K562 (cell line): ENCODE measurements around the gene DOLPP1. TPM values are rescaled to one million over a fixed set of nuclear protein-coding genes. Genes with fewer than 3 reads are reported as not detected.

Experiments used
- ARID3A ChIP-seq: IDR thresholded peaks from 2 replicates; pipeline ENCODE4 v1.6.1; 2012; ENCODE audit warnings: low read depth, low read length, improper control_type of control experiment, borderline replicate concordance
- BCOR ChIP-seq: fragments of 450-650 bp; IDR thresholded peaks from 2 replicates; pipeline ENCODE4 v1.6.1; 2016
- BRF2 ChIP-seq: IDR thresholded peaks from 3 replicates; pipeline ENCODE4 v1.6.1; 2011; ENCODE audit warnings: borderline replicate concordance, mild to moderate bottlenecking; ENCODE audit not compliant: insufficient read length, insufficient read depth
- CCNT2 ChIP-seq: IDR thresholded peaks from 2 replicates; pipeline ENCODE4 v1.6.1; 2011; ENCODE audit warnings: borderline replicate concordance, low read depth, mild to moderate bottlenecking, moderate library complexity, mixed read lengths, low read length; ENCODE audit not compliant: insufficient read length; ENCODE audit errors: extremely low read depth
- EGR1 ChIP-seq: fragments of 450-650 bp; conservative IDR thresholded peaks from 2 replicates; pipeline ENCODE4 v1.6.1; 2017; ENCODE audit warnings: mild to moderate bottlenecking
- FUS ChIP-seq: fragments of 200-400 bp; formaldehyde crosslinking; optimal IDR thresholded peaks from 2 replicates; pipeline ENCODE3; 2017; ENCODE audit warnings: low read depth, low read length
- HNRNPH1 ChIP-seq: fragments of 200-400 bp; formaldehyde crosslinking; optimal IDR thresholded peaks from 2 replicates; pipeline ENCODE3; 2017; ENCODE audit warnings: low read depth, mild to moderate bottlenecking, low read length, moderate library complexity
- ILK ChIP-seq: fragments of 450-650 bp; IDR thresholded peaks from 2 replicates; pipeline ENCODE4 v1.6.1; 2016; ENCODE audit warnings: missing genetic modification characterization, low read depth, mild to moderate bottlenecking, missing compliant biosample characterization, moderate library complexity, borderline replicate concordance
- MAX ChIP-seq: sonication (generic); formaldehyde crosslinking; IDR thresholded peaks from 2 replicates; pipeline ENCODE4 v1.9.0; 2022; ENCODE audit warnings: mild to moderate bottlenecking, missing genetic modification reagents
- MED1 ChIP-seq: sonication (generic); formaldehyde crosslinking; IDR thresholded peaks from 2 replicates; pipeline ENCODE4 v1.8.1; 2023; ENCODE audit warnings: missing genetic modification reagents, borderline replicate concordance
- POLR2B ChIP-seq: fragments of 450-650 bp; IDR thresholded peaks from 2 replicates; pipeline ENCODE4 v1.6.1; 2018; ENCODE audit warnings: low read depth; ENCODE audit not compliant: partially characterized antibody
- PRMT5 ChIP-seq: sonication (generic); formaldehyde crosslinking; IDR thresholded peaks from 2 replicates; pipeline ENCODE4 v1.5.0; 2020; ENCODE audit warnings: missing genetic modification reagents
- RREB1 ChIP-seq: fragments of 250-450 bp; sonication (Bioruptor Pico); IDR thresholded peaks from 2 replicates; pipeline ENCODE4 v1.4.0; 2020
- SAP30 ChIP-seq: fragments of 200-600 bp; sonication (generic); IDR thresholded peaks from 2 replicates; pipeline ENCODE4 v1.6.1; 2012; ENCODE audit warnings: borderline replicate concordance, low read depth, mild to moderate bottlenecking, moderate library complexity, low read length, control low read depth, inconsistent platforms; ENCODE audit not compliant: insufficient read depth, poor library complexity, severe bottlenecking
- XRCC4 ChIP-seq: IDR thresholded peaks from one replicate; pipeline ENCODE4 v1.6.1; 2011; ENCODE audit not compliant: insufficient read depth, insufficient read length; ENCODE audit errors: extremely low read depth
- ZBTB17 ChIP-seq: fragments of 450-650 bp; formaldehyde crosslinking; IDR thresholded peaks from 2 replicates; pipeline ENCODE4 v1.4.0; 2020; ENCODE audit warnings: mild to moderate bottlenecking
- ZNF121 ChIP-seq: sonication (generic); formaldehyde crosslinking; conservative IDR thresholded peaks from 2 replicates; pipeline ENCODE4 v1.8.0; 2022; ENCODE audit warnings: missing genetic modification reagents
- ZNF740 ChIP-seq, 3 experiments: fragments of 200-800 bp in 1 of 3; sonication (Bioruptor generic) in 1 of 3; sonication (generic) in 1 of 3; formaldehyde crosslinking in 1 of 3; IDR thresholded peaks; 2 replicates each; pipeline versions ENCODE4 v1.6.1 to v1.8.0; 2016 to 2022; ENCODE audit warnings: mild to moderate bottlenecking in 2 of 3, missing compliant biosample characterization in 2 of 3, missing genetic modification characterization in 2 of 3, missing genetic modification reagents in 1 of 3
- polyA plus RNA-seq, 8 experiments: library from polyadenylated mRNA; depleted of rRNA in 4 of 8; stranded (reverse) in 5 of 8; unstranded in 3 of 8; fragments of >200 nt; fragmentation: Nextera tagmentation in 2 of 8; fragmentation: Illumina TruSeq in 1 of 8; extraction: Ambion mirVana in 2 of 8; extraction: Trizol in 1 of 8; gene quantifications; 2 replicates each; pipeline versions ENCODE4 v1.2.1 to v1.2.3, GENCODE V29; 2011 to 2014; ENCODE audit warnings: inconsistent platforms in 1 of 8, missing spikeins in 1 of 8
- total RNA-seq, 7 experiments: library from RNA; depleted of rRNA in 6 of 7; stranded (reverse); fragments of >200 nt in 6 of 7; fragmentation: Illumina TruSeq in 2 of 7; extraction: Trizol in 2 of 7; gene quantifications; 2 replicates each; pipeline versions ENCODE4 v1.2.1 to v1.2.3, GENCODE V29; 2011 to 2021; ENCODE audit warnings: low replicate concordance in 1 of 7

DOLPP1 gene
- total and polyA plus RNA-seq, 9 of the 15 experiments (the other 6 are each of a cell fraction or from before 2014, with no cell fraction given): 3.0 to 39.8 (median 30.5) TPM

GRCh38 chr9:129139993-129140396, 59.1 kb downstream of the DOLPP1 start (continued):
- TF ChIP-seq SAP30 (no peak), POLR2B (no peak), HNRNPH1 (no peak), ARID3A (no peak), BCOR (no peak), FUS (no peak), BRF2 (no peak), ZNF740 (CRISPR knock-in tag; IDR thresholded peaks at IDR 0.05) (no peak), ZNF740 (tag; IDR thresholded peaks at IDR 0.05) (no peak), MED1 (CRISPR knock-in tag) (no peak), ZNF121 (no peak), MAX (CRISPR knock-in tag) (no peak), RREB1 (CRISPR knock-in tag) (no peak), PRMT5 (CRISPR knock-in tag) (no peak), ILK (no peak), CCNT2 (no peak), XRCC4 (no peak), EGR1 (0 out of 2 replicates have a peak, but pooled peaks have one; percentile 26), ZBTB17 (CRISPR knock-in tag) (no peak)
